IMR-90 (cell line): ENCODE data around the gene PDE4C.

Experiments used
- MAFK ChIP-seq: IDR thresholded peaks from 2 replicates; pipeline ENCODE4 v1.6.1; 2012; ENCODE audit warnings: low read depth, low read length, improper control_type of control experiment
- MAZ ChIP-seq: IDR thresholded peaks from 2 replicates; pipeline ENCODE4 v1.6.1; 2012; ENCODE audit warnings: low read depth, mild to moderate bottlenecking, low read length, improper control_type of control experiment, moderate library complexity, borderline replicate concordance
- MXI1 ChIP-seq: IDR thresholded peaks from 2 replicates; pipeline ENCODE4 v1.6.1; 2012; ENCODE audit warnings: low read depth, mild to moderate bottlenecking, low read length, moderate library complexity, borderline replicate concordance
- POLR2A ChIP-seq: IDR thresholded peaks from 2 replicates; pipeline ENCODE4 v1.6.1; 2012; ENCODE audit warnings: mild to moderate bottlenecking, low read depth, low read length
- RAD21 ChIP-seq: IDR thresholded peaks from 2 replicates; pipeline ENCODE4 v1.6.1; 2012; ENCODE audit warnings: low read length, improper control_type of control experiment
- SMC3 ChIP-seq: fragments of 150-350 bp; IDR thresholded peaks from 2 replicates; pipeline ENCODE4 v1.6.1; 2016; ENCODE audit warnings: low read depth, mild to moderate bottlenecking, antibody characterized with exemption, low read length, moderate library complexity
- TF ChIP-seq, protein P1 (sequence below): conservative IDR thresholded peaks from 2 replicates; pipeline ENCODE4 v1.5.1; 2012; ENCODE audit warnings: mild to moderate bottlenecking, low read depth, low read length, improper control_type of control experiment
- TF ChIP-seq, protein P2 (sequence below): fragments of 150-350 bp; IDR thresholded peaks from 2 replicates; pipeline ENCODE4 v1.6.1; 2017; ENCODE audit warnings: mild to moderate bottlenecking, antibody characterized with exemption, low read length, low read depth

DNA sequence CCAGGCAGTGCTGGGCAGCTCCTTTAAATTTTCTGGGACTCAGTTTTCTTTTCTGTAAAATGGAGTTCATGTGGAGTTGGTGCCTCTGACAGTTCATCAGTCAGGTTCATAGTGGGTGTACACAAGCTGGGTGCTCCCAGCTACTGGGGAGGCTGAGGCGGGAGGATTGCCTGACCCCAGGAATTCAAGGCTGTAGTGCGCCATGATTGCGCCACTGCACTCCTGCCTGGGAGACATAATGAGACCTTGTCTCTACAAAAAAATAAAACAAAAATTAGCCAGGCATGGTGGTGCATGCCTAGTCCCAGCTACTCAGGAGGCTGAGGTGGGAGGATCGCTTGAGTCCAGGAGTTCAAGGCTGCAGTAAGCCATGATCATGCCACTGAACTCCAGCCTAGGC lies 26.9 kb upstream of the PDE4C start:
- TF ChIP-seq MAFK (no peak), POLR2A (no peak), MXI1 (no peak), RAD21 (no peak), SMC3 (no peak), MAZ (no peak)
- TF ChIP-seq, protein P1, sequence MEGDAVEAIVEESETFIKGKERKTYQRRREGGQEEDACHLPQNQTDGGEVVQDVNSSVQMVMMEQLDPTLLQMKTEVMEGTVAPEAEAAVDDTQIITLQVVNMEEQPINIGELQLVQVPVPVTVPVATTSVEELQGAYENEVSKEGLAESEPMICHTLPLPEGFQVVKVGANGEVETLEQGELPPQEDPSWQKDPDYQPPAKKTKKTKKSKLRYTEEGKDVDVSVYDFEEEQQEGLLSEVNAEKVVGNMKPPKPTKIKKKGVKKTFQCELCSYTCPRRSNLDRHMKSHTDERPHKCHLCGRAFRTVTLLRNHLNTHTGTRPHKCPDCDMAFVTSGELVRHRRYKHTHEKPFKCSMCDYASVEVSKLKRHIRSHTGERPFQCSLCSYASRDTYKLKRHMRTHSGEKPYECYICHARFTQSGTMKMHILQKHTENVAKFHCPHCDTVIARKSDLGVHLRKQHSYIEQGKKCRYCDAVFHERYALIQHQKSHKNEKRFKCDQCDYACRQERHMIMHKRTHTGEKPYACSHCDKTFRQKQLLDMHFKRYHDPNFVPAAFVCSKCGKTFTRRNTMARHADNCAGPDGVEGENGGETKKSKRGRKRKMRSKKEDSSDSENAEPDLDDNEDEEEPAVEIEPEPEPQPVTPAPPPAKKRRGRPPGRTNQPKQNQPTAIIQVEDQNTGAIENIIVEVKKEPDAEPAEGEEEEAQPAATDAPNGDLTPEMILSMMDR = no peak
- TF ChIP-seq, protein P2, sequence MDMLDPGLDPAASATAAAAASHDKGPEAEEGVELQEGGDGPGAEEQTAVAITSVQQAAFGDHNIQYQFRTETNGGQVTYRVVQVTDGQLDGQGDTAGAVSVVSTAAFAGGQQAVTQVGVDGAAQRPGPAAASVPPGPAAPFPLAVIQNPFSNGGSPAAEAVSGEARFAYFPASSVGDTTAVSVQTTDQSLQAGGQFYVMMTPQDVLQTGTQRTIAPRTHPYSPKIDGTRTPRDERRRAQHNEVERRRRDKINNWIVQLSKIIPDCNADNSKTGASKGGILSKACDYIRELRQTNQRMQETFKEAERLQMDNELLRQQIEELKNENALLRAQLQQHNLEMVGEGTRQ = no peak
